GM21528 (cell line): ENCODE data around the gene SCGB3A1.

Experiments used
- ATAC-seq: cut with Tn5 transposase; IDR thresholded peaks from one replicate; pipeline ENCODE4 v1.9.1; 2021; ENCODE audit warnings: mild to moderate bottlenecking, moderate library complexity; ENCODE audit not compliant: unreplicated experiment, low FRiP score

SCGB3A1 gene

GRCh38 chr5:180625791-180626660 lies 34.7 kb upstream of the SCGB3A1 start:
- no peak for ATAC-seq

GRCh38 chr5:180625125-180625790 lies 34.0 kb upstream of the SCGB3A1 start:
- ATAC-seq = no peak

GRCh38 chr5:180624587-180624986 lies 33.3 kb upstream of the SCGB3A1 start:
- no peak for ATAC-seq

GRCh38 chr5:180623844-180624243 lies 32.5 kb upstream of the SCGB3A1 start:
- no peak for ATAC-seq

GRCh38 chr5:180623411-180623834 lies 32.1 kb upstream of the SCGB3A1 start:
- ATAC-seq = no peak

- ATAC-seq = no peak
Observed at GRCh38 chr5:180622910-180623309, 31.6 kb upstream of the SCGB3A1 start.

GRCh38 chr5:180621311-180621710 lies 30.0 kb upstream of the SCGB3A1 start:
- no peak for ATAC-seq

- ATAC-seq = no peak
Observed at GRCh38 chr5:180620014-180620413, 28.7 kb upstream of the SCGB3A1 start.

GRCh38 chr5:180619563-180619915 lies 28.2 kb upstream of the SCGB3A1 start:
- no peak for ATAC-seq

GRCh38 chr5:180618829-180619562 lies 27.7 kb upstream of the SCGB3A1 start:
- ATAC-seq = no peak

GRCh38 chr5:180618487-180618828 lies 27.2 kb upstream of the SCGB3A1 start:
- no peak for ATAC-seq

- ATAC-seq = no peak
Observed at GRCh38 chr5:180613814-180614188, 22.5 kb upstream of the SCGB3A1 start.

GRCh38 chr5:180613188-180613813 lies 22.0 kb upstream of the SCGB3A1 start:
- no peak for ATAC-seq

GRCh38 chr5:180612683-180613082 lies 21.4 kb upstream of the SCGB3A1 start:
- no peak for ATAC-seq

GRCh38 chr5:180611140-180611850 lies 20.0 kb upstream of the SCGB3A1 start:
- ATAC-seq = no peak

GRCh38 chr5:180609817-180610550 lies 18.7 kb upstream of the SCGB3A1 start:
- no peak for ATAC-seq

GRCh38 chr5:180609386-180609785 lies 18.1 kb upstream of the SCGB3A1 start:
- no peak for ATAC-seq

GRCh38 chr5:180608572-180609310 lies 17.4 kb upstream of the SCGB3A1 start:
- ATAC-seq = no peak
